K562 (cell line): Measurements from ENCODE around the gene DBNDD2. TPM values are rescaled to one million over a fixed set of nuclear protein-coding genes. Genes with fewer than 3 reads are reported as not detected.

Experiments used
- C11orf30 ChIP-seq: fragments of 450-650 bp; IDR thresholded peaks from 2 replicates; pipeline ENCODE4 v1.6.1; 2016; ENCODE audit warnings: low read depth, mild to moderate bottlenecking
- CXXC5 ChIP-seq: fragments of 250-450 bp; sonication (Bioruptor Pico); IDR thresholded peaks from 2 replicates; pipeline ENCODE4 v1.8.0; 2022; ENCODE audit warnings: inconsistent platforms, mild to moderate bottlenecking, moderate library complexity
- DIDO1 ChIP-seq: fragments of 450-650 bp; IDR thresholded peaks from 2 replicates; pipeline ENCODE4 v1.6.1; 2016; ENCODE audit warnings: low read depth, missing biosample characterization, missing genetic modification characterization
- HMG20A ChIP-seq: fragments of 450-650 bp; formaldehyde crosslinking; conservative IDR thresholded peaks from 2 replicates; pipeline ENCODE4 v1.4.0; 2020; ENCODE audit warnings: mild to moderate bottlenecking, mixed read lengths
- IFI16 ChIP-seq: fragments of 250-450 bp; sonication (Bioruptor Pico); IDR thresholded peaks from 2 replicates; pipeline ENCODE4 v2.1.2; 2022; ENCODE audit warnings: mild to moderate bottlenecking, inconsistent platforms
- ZNF165 ChIP-seq: fragments of 250-450 bp; sonication (Bioruptor Pico); IDR thresholded peaks from 2 replicates; pipeline ENCODE4 v1.4.0; 2020; ENCODE audit warnings: borderline replicate concordance
- ZNF695 ChIP-seq: fragments of 450-650 bp; formaldehyde crosslinking; IDR thresholded peaks from 2 replicates; pipeline ENCODE4 v1.4.0; 2020; ENCODE audit warnings: mild to moderate bottlenecking, moderate library complexity
- polyA plus RNA-seq, 8 experiments: library from polyadenylated mRNA; depleted of rRNA in 4 of 8; stranded (reverse) in 5 of 8; unstranded in 3 of 8; fragments of >200 nt; fragmentation: Nextera tagmentation in 2 of 8; fragmentation: Illumina TruSeq in 1 of 8; extraction: Ambion mirVana in 2 of 8; extraction: Trizol in 1 of 8; gene quantifications; 2 replicates each; pipeline versions ENCODE4 v1.2.1 to v1.2.3, GENCODE V29; 2011 to 2014; ENCODE audit warnings: inconsistent platforms in 1 of 8, missing spikeins in 1 of 8
- total RNA-seq, 7 experiments: library from RNA; depleted of rRNA in 6 of 7; stranded (reverse); fragments of >200 nt in 6 of 7; fragmentation: Illumina TruSeq in 2 of 7; extraction: Trizol in 2 of 7; gene quantifications; 2 replicates each; pipeline versions ENCODE4 v1.2.1 to v1.2.3, GENCODE V29; 2011 to 2021; ENCODE audit warnings: low replicate concordance in 1 of 7
- TF ChIP-seq, protein P1 (sequence below): fragments of 250-450 bp; sonication (Bioruptor Pico); IDR thresholded peaks from 2 replicates; pipeline ENCODE4 v1.4.0; 2020
- TF ChIP-seq, protein P2 (sequence below), 2 experiments: IDR thresholded peaks in 1 of 2; conservative IDR thresholded peaks in 1 of 2; 2 replicates each; pipeline ENCODE4 v1.6.1; 2016; ENCODE audit warnings: low read depth in 2 of 2, mild to moderate bottlenecking in 1 of 2, missing compliant biosample characterization in 1 of 2, missing genetic modification characterization in 1 of 2, moderate library complexity in 1 of 2
- TF ChIP-seq, protein P3 (sequence below): fragments of 250-450 bp; sonication (Bioruptor Pico); IDR thresholded peaks from 2 replicates; pipeline ENCODE4 v1.5.1; 2021; ENCODE audit warnings: mild to moderate bottlenecking
- TF ChIP-seq, protein P4 (sequence below), 2 experiments: fragments of 450-650 bp in 1 of 2; sonication (generic) in 1 of 2; formaldehyde crosslinking in 1 of 2; IDR thresholded peaks; 2 replicates each; pipeline versions ENCODE4 v1.7.1 to v1.9.0; 2016 to 2022; ENCODE audit warnings: inconsistent platforms in 1 of 2, mild to moderate bottlenecking in 1 of 2, missing genetic modification reagents in 1 of 2

DBNDD2 gene
- total and polyA plus RNA-seq, 9 of the 15 experiments (the other 6 are each of a cell fraction or from before 2014, with no cell fraction given), result 12.8 to 64.0 (median 35.8) TPM

GRCh38 chr20:45373353-45374100 is 34.6 kb upstream of the DBNDD2 start (continued):
- TF ChIP-seq, protein P1, sequence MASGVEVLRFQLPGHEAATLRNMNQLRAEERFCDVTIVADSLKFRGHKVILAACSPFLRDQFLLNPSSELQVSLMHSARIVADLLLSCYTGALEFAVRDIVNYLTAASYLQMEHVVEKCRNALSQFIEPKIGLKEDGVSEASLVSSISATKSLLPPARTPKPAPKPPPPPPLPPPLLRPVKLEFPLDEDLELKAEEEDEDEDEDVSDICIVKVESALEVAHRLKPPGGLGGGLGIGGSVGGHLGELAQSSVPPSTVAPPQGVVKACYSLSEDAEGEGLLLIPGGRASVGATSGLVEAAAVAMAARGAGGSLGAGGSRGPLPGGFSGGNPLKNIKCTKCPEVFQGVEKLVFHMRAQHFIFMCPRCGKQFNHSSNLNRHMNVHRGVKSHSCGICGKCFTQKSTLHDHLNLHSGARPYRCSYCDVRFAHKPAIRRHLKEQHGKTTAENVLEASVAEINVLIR (CRISPR knock-in tag), result no peak
- TF ChIP-seq C11orf30, result peak; percentile 57
- TF ChIP-seq, protein P2, sequence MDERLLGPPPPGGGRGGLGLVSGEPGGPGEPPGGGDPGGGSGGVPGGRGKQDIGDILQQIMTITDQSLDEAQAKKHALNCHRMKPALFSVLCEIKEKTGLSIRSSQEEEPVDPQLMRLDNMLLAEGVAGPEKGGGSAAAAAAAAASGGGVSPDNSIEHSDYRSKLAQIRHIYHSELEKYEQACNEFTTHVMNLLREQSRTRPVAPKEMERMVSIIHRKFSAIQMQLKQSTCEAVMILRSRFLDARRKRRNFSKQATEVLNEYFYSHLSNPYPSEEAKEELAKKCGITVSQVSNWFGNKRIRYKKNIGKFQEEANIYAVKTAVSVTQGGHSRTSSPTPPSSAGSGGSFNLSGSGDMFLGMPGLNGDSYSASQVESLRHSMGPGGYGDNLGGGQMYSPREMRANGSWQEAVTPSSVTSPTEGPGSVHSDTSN (CRISPR knock-in tag; IDR thresholded peaks at IDR 0.05; ENCODE audit: low read depth), result peak; percentile 24; the same call in 1 of the 2 replicates
- TF ChIP-seq, protein P2 (tag; conservative IDR thresholded peaks at IDR 0.05; ENCODE audit: low read depth), result peak; percentile 91
- no peak for TF ChIP-seq IFI16 (CRISPR knock-in tag)
- TF ChIP-seq, protein P3, sequence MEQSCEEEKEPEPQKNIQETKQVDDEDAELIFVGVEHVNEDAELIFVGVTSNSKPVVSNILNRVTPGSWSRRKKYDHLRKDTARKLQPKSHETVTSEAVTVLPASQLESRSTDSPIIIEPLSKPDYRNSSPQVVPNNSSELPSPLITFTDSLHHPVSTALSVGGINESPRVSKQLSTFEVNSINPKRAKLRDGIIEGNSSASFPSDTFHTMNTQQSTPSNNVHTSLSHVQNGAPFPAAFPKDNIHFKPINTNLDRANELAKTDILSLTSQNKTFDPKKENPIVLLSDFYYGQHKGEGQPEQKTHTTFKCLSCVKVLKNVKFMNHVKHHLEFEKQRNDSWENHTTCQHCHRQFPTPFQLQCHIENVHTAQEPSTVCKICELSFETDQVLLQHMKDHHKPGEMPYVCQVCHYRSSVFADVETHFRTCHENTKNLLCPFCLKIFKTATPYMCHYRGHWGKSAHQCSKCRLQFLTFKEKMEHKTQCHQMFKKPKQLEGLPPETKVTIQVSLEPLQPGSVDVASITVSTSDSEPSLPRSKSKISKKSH, result no peak
- TF ChIP-seq, protein P4, sequence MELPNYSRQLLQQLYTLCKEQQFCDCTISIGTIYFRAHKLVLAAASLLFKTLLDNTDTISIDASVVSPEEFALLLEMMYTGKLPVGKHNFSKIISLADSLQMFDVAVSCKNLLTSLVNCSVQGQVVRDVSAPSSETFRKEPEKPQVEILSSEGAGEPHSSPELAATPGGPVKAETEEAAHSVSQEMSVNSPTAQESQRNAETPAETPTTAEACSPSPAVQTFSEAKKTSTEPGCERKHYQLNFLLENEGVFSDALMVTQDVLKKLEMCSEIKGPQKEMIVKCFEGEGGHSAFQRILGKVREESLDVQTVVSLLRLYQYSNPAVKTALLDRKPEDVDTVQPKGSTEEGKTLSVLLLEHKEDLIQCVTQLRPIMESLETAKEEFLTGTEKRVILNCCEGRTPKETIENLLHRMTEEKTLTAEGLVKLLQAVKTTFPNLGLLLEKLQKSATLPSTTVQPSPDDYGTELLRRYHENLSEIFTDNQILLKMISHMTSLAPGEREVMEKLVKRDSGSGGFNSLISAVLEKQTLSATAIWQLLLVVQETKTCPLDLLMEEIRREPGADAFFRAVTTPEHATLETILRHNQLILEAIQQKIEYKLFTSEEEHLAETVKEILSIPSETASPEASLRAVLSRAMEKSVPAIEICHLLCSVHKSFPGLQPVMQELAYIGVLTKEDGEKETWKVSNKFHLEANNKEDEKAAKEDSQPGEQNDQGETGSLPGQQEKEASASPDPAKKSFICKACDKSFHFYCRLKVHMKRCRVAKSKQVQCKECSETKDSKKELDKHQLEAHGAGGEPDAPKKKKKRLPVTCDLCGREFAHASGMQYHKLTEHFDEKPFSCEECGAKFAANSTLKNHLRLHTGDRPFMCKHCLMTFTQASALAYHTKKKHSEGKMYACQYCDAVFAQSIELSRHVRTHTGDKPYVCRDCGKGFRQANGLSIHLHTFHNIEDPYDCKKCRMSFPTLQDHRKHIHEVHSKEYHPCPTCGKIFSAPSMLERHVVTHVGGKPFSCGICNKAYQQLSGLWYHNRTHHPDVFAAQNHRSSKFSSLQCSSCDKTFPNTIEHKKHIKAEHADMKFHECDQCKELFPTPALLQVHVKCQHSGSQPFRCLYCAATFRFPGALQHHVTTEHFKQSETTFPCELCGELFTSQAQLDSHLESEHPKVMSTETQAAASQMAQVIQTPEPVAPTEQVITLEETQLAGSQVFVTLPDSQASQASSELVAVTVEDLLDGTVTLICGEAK (IDR thresholded peaks at IDR 0.05), result peak; percentile 48; the same call in 1 of the 2 replicates
- TF ChIP-seq, protein P4 (CRISPR knock-in tag; IDR thresholded peaks at IDR 0.05), result no peak
- peak; percentile 61 for TF ChIP-seq CXXC5 (CRISPR knock-in tag)
- no peak for TF ChIP-seq HMG20A
- TF ChIP-seq ZNF165 (CRISPR knock-in tag), result no peak
- TF ChIP-seq ZNF695 (CRISPR knock-in tag), result no peak
- TF ChIP-seq DIDO1, result no peak
